SW480 (cell line): Measurements from ENCODE around the gene ZNF418.
"Not testable (repeated sequence)": the region's sequence is repeated elsewhere in the genome, so short reads cannot be mapped to it uniquely, and the experiment has no call there.

ENCODE experiments used
- DNase-seq: peaks from one replicate; pipeline ENCODE4 v3.0.0-alpha.2; 2016; ENCODE audit warnings: low spot score

The ZNF418 gene

GRCh38 chr19:57888560-57889231 is 46.5 kb downstream of the ZNF418 start, which contains the start of gene ZNF814:
Gene ZNF814, minus strand, starts transcription at chr19:57889037. Its CDS starts 235 bp downstream, at chr19:57888802.
- DNase-seq: no peak

GRCh38 chr19:57888107-57888559 is 47.1 kb downstream of the ZNF418 start:
- no peak for DNase-seq

- DNase-seq: no peak
These were observed 47.8 kb downstream of the ZNF418 start for GRCh38 chr19:57887195-57887941.

GRCh38 chr19:57886046-57886445 is 49.2 kb downstream of the ZNF418 start:
- no peak for DNase-seq

- not testable (repeated sequence) for DNase-seq
These were observed 61.1 kb downstream of the ZNF418 start for GRCh38 chr19:57873883-57874799.

GRCh38 chr19:57872450-57872849 is 62.8 kb downstream of the ZNF418 start:
- no peak for DNase-seq
